B cell (primary cell): Measurements from ENCODE around the gene CENPM.

Experiments used
- CTCF ChIP-seq: fragments of 200-600 bp; IDR thresholded peaks from one replicate; pipeline ENCODE4 v1.8.0; 2022; ENCODE audit warnings: antibody characterized with exemption, mild to moderate bottlenecking
- EZH2 ChIP-seq: IDR thresholded peaks from 2 replicates; pipeline ENCODE4 v1.6.1; 2012; ENCODE audit warnings: borderline replicate concordance, low read depth, mild to moderate bottlenecking, moderate library complexity, low read length; ENCODE audit not compliant: insufficient read depth, poor library complexity, severe bottlenecking

GRCh38 chr22:41947424-41948080 lies 600 bp upstream of the CENPM start:
- TF ChIP-seq CTCF (no peak), EZH2 (no peak)
